GM19239 (cell line): ENCODE data around the gene LAG3.

Experiments used
- DNase-seq: peaks from one replicate; pipeline ENCODE4 v3.0.0; 2011; ENCODE audit warnings: low spot score; ENCODE audit not compliant: insufficient read length
- FAIRE-seq: peaks from 2 replicates; lab custom pipeline; 2011; peaks lifted over from hg19 to GRCh38; lab: Jason Lieb, UNC

The LAG3 gene

DNA sequence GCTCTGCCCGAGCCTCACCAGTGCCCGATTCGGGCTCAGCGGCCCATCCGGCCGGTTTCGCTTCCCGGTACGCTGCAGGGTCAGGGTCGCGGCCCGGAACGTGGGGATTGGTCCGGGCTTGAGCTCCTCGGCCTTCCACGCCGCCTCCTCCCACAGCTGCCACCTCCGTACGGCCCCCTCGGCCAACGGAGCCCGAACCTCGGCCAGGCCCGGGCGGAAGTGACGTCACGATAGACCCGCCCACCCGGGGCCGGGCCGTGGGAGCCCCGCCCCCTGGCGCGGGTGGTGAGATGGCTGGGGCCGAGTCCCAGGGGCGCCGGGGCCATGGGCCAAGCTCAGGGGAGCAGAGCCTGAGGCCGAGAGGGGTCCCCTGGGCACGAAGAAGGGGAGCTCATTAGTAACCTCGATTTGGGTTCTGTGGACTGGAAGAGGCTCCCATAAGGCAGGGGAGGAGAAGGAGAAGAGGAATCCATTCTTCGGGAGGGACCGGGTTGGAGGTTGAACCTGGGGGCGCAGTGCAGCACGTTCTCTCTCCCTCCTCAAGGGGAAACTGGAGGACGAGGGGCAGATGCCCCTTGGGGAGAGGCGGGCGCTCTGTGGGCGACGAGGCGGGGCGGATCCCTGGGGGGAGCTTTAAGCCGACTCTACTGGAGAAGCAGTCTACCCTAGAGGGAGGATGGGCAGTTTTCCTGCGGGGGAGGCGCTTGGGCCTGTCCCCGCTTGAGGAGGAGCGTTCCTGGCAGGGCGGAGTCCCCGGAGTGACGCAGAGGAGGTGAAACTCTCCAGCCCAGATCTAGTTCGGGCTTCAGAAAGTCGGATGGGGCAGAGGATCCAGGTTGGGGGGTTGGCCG, 19.2 kb upstream of the LAG3 start, which contains the start of gene MLF2:
Gene MLF2, minus strand, starts transcription at position 221 of the 851 bp plus-strand sequence. CDS start 807 bp downstream, outside the sequence.
- DNase-seq (peak; percentile 95), FAIRE-seq (peak; percentile 96)

DNA sequence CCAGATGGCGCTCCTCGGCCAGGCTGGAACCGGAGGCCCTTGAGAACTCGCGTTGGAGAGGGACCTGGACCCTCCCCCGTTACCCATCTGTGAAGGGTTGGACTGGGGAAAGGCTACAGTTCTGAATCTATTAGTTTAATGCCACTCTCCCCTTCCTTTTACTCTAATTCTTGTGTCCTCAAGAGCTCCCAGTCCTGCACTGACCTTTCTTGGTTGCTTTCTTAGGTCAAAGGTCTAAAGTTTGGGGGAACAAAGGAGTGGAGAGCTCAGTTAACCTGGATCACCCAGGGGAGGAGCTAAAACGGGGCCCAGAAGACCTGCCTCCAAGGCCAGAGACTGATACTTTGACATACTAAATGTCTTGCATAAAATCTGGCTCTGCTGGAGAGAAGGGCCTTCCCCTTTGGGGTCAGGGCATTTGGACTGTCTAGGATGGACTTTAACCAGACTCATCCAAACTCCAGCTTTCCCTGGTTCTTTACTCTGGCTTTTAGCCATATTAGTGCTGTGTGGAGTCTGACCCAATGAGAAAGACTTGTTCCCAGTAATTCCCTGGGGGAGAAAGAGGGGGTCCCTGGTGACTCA, 18.5 kb upstream of the LAG3 start:
- FAIRE-seq (no peak), DNase-seq (no peak)

DNA sequence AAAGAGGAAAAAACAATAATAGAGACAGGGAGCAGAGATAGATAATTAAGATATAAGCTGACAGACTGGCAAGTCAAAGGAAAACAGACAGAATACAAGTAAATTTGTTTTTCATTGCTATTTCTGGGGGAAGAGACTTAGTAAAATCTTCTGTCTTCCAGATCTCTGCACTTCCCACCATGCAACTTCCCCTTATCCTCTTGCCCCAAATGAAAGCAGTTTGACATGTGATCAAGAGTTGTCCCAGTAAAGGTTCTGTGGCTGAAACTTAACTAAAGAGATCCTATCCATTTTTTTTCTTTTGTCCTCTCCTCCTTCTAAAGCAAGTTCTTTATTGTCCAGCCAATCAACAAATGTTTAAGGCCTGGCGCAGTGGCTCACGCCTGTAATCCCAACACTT, 17.9 kb upstream of the LAG3 start:
- DNase-seq: no peak
- no peak for FAIRE-seq

DNA sequence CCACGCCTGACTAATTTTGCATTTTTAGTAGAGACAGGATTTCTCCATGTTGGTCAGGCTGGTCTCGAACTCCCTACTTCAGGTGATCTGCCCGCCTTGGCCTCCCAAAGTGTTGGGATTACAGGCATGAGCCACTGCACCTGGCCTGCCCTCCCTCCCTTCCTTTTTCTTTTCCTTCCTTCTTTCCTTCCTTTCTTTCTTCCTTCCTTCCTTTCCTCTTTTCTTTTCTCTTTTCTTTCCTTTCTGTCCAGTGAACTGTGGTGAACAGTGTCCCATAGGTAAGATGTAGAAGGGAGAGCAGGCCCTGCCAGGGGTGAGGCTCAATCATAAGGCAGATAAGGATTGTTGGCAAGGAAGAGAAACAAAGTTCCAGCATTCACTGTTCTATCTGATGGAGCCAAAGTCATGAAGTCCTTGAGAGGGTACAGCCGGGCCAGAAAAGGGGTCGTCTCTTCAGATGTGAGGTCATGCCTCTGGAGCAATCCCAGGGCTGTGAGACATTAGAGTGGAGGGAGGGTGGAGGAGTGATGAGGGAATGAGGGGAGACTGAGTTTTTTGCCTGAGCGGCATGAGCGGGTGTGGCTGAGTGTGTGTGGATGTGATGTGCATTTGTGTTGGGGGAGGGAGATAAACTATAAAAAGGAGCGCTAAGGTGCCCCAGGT, 15.2 kb upstream of the LAG3 start:
- FAIRE-seq: no peak

GRCh38 chr12:6758506-6759095, 13.7 kb upstream of the LAG3 start:
- no peak for FAIRE-seq
- DNase-seq: no peak

More for the DNA sequence above, 15.2 kb upstream of the LAG3 start:
- no peak for DNase-seq

DNA sequence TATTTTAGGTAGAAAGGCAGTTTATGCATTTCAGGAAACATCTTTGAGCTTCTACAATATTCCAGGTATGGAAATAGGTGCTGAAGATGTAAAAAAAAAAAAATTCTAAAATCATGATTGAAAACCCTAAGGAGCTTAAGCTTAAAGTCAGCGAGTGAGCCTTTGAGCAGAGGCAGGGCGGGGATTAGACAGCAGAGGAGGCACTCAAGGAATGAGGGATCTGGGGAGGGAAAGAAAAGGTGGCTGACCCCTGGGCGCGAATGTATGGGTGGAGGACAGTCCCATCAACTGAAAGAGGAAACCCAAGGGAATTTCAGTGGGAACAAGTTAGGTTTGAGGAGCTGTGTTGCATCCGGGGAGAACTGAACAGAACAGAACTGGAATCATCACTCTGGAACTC, 12.6 kb upstream of the LAG3 start:
- DNase-seq (no peak), FAIRE-seq (no peak)

DNA sequence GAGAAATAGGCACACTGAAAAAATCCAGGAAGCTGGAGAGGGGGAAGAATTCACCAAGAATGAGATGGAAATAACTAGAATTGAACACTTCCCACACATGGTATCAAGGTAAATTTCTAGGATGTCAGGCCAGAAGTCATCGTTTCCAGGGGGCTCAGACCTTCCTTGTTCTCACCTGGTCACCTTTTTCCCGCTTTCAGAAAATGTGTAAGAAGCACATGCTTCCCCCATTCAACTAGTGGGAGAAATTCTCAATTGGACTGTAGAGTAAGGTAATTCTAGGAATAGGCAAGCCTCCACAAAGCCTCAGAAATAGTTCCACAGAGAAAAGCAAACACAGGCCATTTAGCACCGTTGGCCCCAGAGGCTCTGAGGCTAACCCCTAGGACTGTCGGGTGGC, 8.9 kb upstream of the LAG3 start:
- DNase-seq (no peak), FAIRE-seq (no peak)

- FAIRE-seq: peak; percentile 100
These were observed 8.1 kb upstream of the LAG3 start for GRCh38 chr12:6764011-6764828.

DNA sequence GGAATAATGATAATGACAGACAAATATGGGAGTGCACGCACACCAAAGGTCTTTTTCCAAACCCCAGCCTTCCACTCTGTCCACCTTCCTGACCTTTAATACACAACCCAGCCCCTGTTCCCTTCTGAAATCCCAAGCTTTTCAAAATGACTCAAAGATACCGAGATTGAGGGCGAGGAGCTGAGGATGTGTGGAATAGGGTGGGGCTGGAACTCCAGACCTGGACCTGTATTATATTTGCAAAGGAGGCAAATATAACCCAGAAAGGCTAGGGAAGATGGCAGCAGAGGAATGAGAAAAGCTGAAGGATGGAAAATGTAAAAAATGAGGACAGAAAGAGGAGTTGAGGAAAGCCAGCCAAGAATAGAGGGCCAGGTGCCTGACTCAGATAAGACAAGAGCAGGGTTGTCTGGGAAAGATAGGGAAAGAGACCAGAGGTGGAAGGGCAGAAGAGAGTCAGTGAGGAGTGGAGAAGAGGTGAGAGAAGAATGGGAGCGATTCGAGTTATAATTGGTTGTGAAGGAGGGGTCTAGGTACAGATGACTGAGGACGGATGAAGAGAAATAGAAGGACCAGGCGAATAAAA, 7.2 kb upstream of the LAG3 start:
- peak; percentile 73 for FAIRE-seq

More at GRCh38 chr12:6764011-6764828, 8.1 kb upstream of the LAG3 start:
- DNase-seq: peak; percentile 96

DNA sequence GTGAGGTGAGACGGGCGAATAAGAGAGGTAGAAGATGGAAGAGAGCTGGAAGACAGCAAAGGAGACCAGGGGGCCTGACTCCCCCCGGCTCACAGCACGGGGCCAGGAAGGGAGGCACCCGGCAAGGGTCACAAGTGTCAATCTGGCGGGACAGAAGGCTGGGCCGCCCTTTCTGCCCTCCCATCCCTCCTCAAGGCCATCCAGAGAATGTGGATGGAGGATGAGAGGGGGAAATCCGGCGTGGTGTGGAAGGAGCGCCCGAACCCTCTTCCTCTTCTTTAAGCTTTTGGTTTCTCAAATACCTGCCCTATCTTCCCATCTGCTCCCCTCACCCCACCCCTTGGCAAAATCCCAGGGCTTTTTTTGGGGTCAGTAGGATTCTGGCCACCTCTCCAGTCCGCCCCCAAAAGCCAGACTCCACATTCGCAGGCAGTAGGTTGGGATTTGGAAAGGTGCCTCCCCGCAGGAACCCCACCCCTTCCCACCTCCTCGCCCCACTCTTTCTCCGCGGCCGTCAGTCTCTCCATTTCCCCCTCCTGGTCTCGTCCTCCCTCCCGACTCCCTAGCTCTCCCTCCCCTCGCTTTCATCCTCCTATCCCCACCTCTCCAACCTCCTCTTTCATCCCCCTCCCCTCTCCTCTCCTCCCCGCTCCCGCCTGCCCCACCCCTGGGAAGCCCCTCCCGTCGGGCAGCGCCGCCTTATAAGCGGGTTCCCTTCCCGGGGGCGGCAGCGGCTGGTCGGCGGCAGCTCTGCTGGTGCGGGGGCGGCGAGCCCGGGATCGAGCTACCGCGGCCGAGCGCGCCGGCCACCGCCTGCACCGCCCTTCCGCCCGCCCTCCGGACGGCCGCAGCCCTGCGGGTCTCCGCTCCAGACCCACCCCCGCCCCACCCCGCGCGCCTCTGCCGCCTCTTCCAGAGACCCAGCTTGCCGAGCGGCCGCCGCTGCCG, 6.4 kb upstream of the LAG3 start, which contains the start of gene PTMS:
Gene PTMS, plus strand, starts transcription at position 730 of the 948 bp plus-strand sequence. CDS start 343 bp downstream, outside the sequence.
- DNase-seq (peak; percentile 46), FAIRE-seq (peak; percentile 11)

More for the DNA sequence above, 7.2 kb upstream of the LAG3 start:
- DNase-seq: no peak

- DNase-seq (peak; percentile 74), FAIRE-seq (peak; percentile 67)
These were observed 5.5 kb upstream of the LAG3 start for GRCh38 chr12:6766651-6767349.

GRCh38 chr12:6767353-6768319, 4.7 kb upstream of the LAG3 start:
- DNase-seq (no peak), FAIRE-seq (no peak)

DNA sequence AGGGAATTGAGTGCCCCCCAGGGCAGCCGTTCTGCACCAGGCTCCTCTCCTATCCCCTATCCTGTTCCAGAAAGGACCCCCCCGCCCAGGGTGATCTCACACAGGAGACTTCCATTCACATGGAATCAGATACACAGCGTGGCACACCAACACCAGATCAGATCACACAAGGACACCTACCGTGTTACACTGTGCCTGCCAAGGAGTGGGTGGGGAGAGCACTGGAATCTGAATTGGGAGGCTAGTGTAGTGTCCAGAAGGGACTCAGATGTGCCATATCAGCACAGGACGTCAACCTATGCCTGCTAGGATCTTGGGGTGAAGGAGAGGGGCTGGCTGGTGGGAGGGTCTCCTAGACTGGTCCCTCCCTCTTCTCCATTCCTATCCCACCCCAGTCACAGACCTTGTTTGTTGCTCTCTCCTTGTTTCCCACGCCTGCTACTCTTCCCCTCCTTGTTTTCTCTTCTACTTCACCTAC, 3.8 kb upstream of the LAG3 start:
- no peak for FAIRE-seq

DNA sequence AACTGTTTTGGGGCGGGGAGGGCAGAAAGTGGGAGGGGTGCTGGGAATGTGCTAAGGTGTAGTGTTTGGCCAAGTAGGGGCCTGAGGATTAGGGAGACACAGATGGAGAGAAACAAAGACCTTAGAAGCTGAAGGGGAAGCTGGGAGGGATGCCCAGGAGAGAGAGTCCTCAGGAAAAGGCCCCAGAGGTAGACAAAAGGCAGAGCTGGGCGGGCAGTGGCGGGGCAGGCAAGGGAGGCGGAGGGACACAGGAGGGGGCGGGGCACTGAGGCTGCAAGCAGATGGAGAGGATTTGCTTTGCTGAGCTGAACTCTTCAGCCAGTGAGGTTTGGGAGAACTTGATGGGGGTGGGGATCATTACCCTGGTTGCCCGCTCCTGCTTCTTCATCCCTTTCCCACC, 3.3 kb upstream of the LAG3 start:
- no peak for DNase-seq
- no peak for FAIRE-seq

More for the DNA sequence above, 3.8 kb upstream of the LAG3 start:
- no peak for DNase-seq

DNA sequence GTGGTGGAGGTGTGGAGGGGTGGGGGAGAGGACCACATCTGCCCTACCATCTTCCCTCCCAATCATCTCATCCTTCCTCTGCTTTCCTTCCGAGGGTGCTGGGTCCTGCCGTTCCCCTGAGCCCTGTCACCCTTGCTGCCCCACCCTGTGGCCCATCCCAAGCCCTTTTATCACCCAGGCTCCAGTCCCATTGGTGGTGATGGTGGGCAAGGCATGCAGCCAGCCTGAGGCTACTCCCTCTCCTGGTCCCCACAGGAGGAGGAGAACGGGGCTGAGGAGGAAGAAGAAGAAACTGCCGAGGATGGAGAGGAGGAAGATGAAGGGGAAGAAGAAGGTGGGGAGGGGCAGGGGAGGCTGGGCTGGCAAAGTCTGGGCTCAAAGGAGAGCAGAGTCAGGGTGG, 2.7 kb upstream of the LAG3 start:
- DNase-seq: no peak

DNA sequence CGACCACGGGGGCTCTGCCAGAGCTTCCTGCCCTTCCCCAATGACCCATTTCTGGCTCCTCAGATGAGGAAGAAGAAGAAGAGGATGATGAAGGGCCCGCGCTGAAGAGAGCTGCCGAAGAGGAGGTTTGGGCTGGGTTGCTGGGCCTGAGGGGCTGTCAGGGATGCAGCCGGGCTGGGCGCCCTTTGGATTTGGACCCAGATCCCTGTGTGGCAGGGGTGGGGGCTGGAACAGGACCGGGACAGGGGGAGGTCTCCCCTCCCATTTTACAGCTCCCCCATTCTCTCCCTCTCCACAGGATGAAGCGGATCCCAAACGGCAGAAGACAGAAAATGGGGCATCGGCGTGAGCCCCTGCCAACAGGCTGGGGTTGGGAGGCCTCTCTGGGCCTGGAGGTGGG, 2.2 kb upstream of the LAG3 start:
- no peak for FAIRE-seq
- DNase-seq: no peak

More for the DNA sequence above, 2.7 kb upstream of the LAG3 start:
- no peak for FAIRE-seq
